GM23338 (cell line): ENCODE data around the gene ZSCAN21. TPM values are rescaled to one million over a fixed set of nuclear protein-coding genes. Genes with fewer than 3 reads are reported as not detected.

ENCODE experiments used
- ATAC-seq: fragments of 200-7000 bp; cut with Tn5 transposase; 3 replicates; pipeline ENCODE4 v1.9.1; 2020
- DNase-seq: peaks from one replicate; pipeline ENCODE4 v3.0.0-alpha.2; 2015; ENCODE audit warnings: low spot score
- H2AFZ ChIP-seq: fragments of 200-600 bp; sonication (generic); 2 replicates; pipeline ENCODE4 v1.8.0; 2016; ENCODE audit warnings: antibody characterized with exemption, mild to moderate bottlenecking, moderate library complexity
- H3F3A ChIP-seq: fragments of 200-600 bp; sonication (generic); replicated peaks from 2 replicates; pipeline ENCODE4 v1.8.0; 2017; ENCODE audit warnings: antibody characterized with exemption, mixed run types, low read depth
- H3K27ac ChIP-seq: fragments of 200-600 bp; sonication (generic); 2 replicates; pipeline ENCODE4 v1.6.1; 2016; ENCODE audit warnings: low read depth
- H3K27me3 ChIP-seq: fragments of 200-600 bp; sonication (generic); 2 replicates; pipeline ENCODE4 v1.8.0; 2016; ENCODE audit warnings: mild to moderate bottlenecking, mixed run types, moderate library complexity; ENCODE audit not compliant: insufficient read depth
- H3K36me3 ChIP-seq: fragments of 200-600 bp; sonication (generic); 2 replicates; pipeline ENCODE4 v1.8.0; 2016; ENCODE audit warnings: mild to moderate bottlenecking; ENCODE audit not compliant: insufficient read depth
- H3K4me1 ChIP-seq: fragments of 200-600 bp; sonication (generic); 2 replicates; pipeline ENCODE4 v1.8.0; 2016; ENCODE audit warnings: mild to moderate bottlenecking, moderate library complexity; ENCODE audit not compliant: insufficient read depth
- H3K4me2 ChIP-seq: fragments of 200-600 bp; sonication (generic); 2 replicates; pipeline ENCODE4 v1.7.1; 2017; ENCODE audit warnings: mixed run types
- H3K4me3 ChIP-seq: fragments of 200-600 bp; sonication (generic); 2 replicates; pipeline ENCODE4 v1.6.1; 2016; ENCODE audit warnings: mixed run types
- H3K79me2 ChIP-seq: fragments of 200-600 bp; sonication (generic); replicated peaks from 2 replicates; pipeline ENCODE4 v1.8.0; 2017; ENCODE audit warnings: mild to moderate bottlenecking; ENCODE audit not compliant: insufficient read depth
- H3K9me2 ChIP-seq: fragments of 200-600 bp; sonication (generic); 2 replicates; pipeline ENCODE4 v1.8.0; 2017; ENCODE audit not compliant: insufficient read depth
- H4K20me1 ChIP-seq: fragments of 200-600 bp; sonication (generic); replicated peaks from 2 replicates; pipeline ENCODE4 v1.8.0; 2017; ENCODE audit warnings: mild to moderate bottlenecking; ENCODE audit not compliant: insufficient read depth
- H3K27ac Mint-ChIP-seq: 2 replicates; pipeline ENCODE4 v1.8.0; 2020; ENCODE audit warnings: inconsistent platforms, mild to moderate bottlenecking, moderate library complexity, mixed read lengths
- H3K27me3 Mint-ChIP-seq: 3 replicates; pipeline ENCODE4 v1.8.0; 2022; ENCODE audit warnings: low read depth, mild to moderate bottlenecking, moderate library complexity, mixed read lengths, inconsistent platforms; ENCODE audit not compliant: insufficient read depth, poor library complexity
- H3K36me3 Mint-ChIP-seq: 3 replicates; pipeline ENCODE4 v1.8.0; 2021; ENCODE audit warnings: low read depth, mild to moderate bottlenecking, inconsistent platforms, moderate library complexity, mixed read lengths
- H3K4me1 Mint-ChIP-seq: 3 replicates; pipeline ENCODE4 v1.8.0; 2020; ENCODE audit warnings: mild to moderate bottlenecking, inconsistent platforms, mixed read lengths
- H3K4me3 Mint-ChIP-seq: 3 replicates; pipeline ENCODE4 v1.8.0; 2021; ENCODE audit warnings: moderate library complexity, mild to moderate bottlenecking, inconsistent platforms, mixed read lengths
- H3K9me3 Mint-ChIP-seq: 3 replicates; pipeline ENCODE4 v1.8.0; 2020; ENCODE audit warnings: moderate library complexity, mild to moderate bottlenecking, inconsistent platforms, mixed read lengths
- CREB1 ChIP-seq: fragments of 250-450 bp; sonication (Bioruptor Pico); IDR thresholded peaks from 2 replicates; pipeline ENCODE4 v1.5.0; 2020; ENCODE audit warnings: low read depth, mild to moderate bottlenecking, moderate library complexity
- CTCF ChIP-seq, 2 experiments: fragments of 200-600 bp in 1 of 2; sonication (generic) in 1 of 2; conservative IDR thresholded peaks; 2 replicates each; pipeline versions ENCODE4 v1.5.1 to v1.6.1; 2016 to 2017; ENCODE audit warnings: antibody characterized with exemption in 2 of 2, low read depth in 2 of 2, mild to moderate bottlenecking in 2 of 2, moderate library complexity in 1 of 2
- EZH2 ChIP-seq: fragments of 200-600 bp; sonication (generic); IDR thresholded peaks from one replicate; pipeline ENCODE4 v1.8.0; 2017; ENCODE audit warnings: antibody characterized with exemption, mild to moderate bottlenecking, low read depth; ENCODE audit not compliant: unreplicated experiment
- EZH2phosphoT487 ChIP-seq: fragments of 200-600 bp; sonication (generic); IDR thresholded peaks from one replicate; pipeline ENCODE4 v1.8.1; 2018; ENCODE audit warnings: antibody characterized with exemption; ENCODE audit not compliant: unreplicated experiment
- JUNB ChIP-seq: IDR thresholded peaks from one replicate; pipeline ENCODE4 v1.6.1; 2016; ENCODE audit warnings: antibody characterized with exemption; ENCODE audit not compliant: unreplicated experiment
- NANOG ChIP-seq: IDR thresholded peaks from 2 replicates; pipeline ENCODE4 v1.6.1; 2016; ENCODE audit warnings: antibody characterized with exemption, borderline replicate concordance
- POLR2AphosphoS5 ChIP-seq: IDR thresholded peaks from 2 replicates; pipeline ENCODE4 v1.6.1; 2016; ENCODE audit warnings: antibody characterized with exemption, low read depth
- STAT1 ChIP-seq: IDR thresholded peaks from one replicate; pipeline ENCODE4 v1.6.1; 2016; ENCODE audit warnings: antibody characterized with exemption; ENCODE audit not compliant: unreplicated experiment
- ZNF114 ChIP-seq: fragments of 250-450 bp; sonication (Bioruptor Pico); IDR thresholded peaks from 2 replicates; pipeline ENCODE4 v1.5.0; 2020; ENCODE audit warnings: mild to moderate bottlenecking, moderate library complexity
- ZNF331 ChIP-seq: fragments of 250-450 bp; sonication (Bioruptor Pico); IDR thresholded peaks from 2 replicates; pipeline ENCODE4 v1.5.0; 2020; ENCODE audit warnings: low read depth, mild to moderate bottlenecking, moderate library complexity
- ZNF462 ChIP-seq: fragments of 250-450 bp; sonication (Bioruptor Pico); IDR thresholded peaks from 2 replicates; pipeline ENCODE4 v1.5.0; 2020; ENCODE audit warnings: mild to moderate bottlenecking, moderate library complexity
- polyA plus RNA-seq: library from polyadenylated mRNA; unstranded; fragments of >200 nt; fragmentation: Nextera tagmentation; extraction: Ambion mirVana; gene quantifications from 2 replicates; pipeline ENCODE4 v1.2.1, GENCODE V29; 2016
- total RNA-seq: library from RNA; depleted of rRNA; stranded (reverse); fragments of >200 nt; shearing (Covaris generic); gene quantifications from 2 replicates; pipeline ENCODE4 v1.2.3, GENCODE V29; 2014
- TF ChIP-seq, protein P1 (sequence below): IDR thresholded peaks from 2 replicates; pipeline ENCODE4 v1.6.1; 2016; ENCODE audit warnings: antibody characterized with exemption
- TF ChIP-seq, protein P2 (sequence below): IDR thresholded peaks from one replicate; pipeline ENCODE4 v1.6.1; 2018; ENCODE audit warnings: antibody characterized with exemption; ENCODE audit not compliant: unreplicated experiment

ZSCAN21 gene
- total and polyA plus RNA-seq, 2 experiments from 2014 or later: 15.7 to 21.8 TPM

- Histone ChIP-seq H3K4me2 (peak overlapping the region; percentile 98; the same call in 1 of the 2 replicates), H3K9me2 (peaks cover 10% of the 10 kb centered on the region), H3K79me2 (peaks cover 28% of the 10 kb centered on the region), H3K36me3 (no peaks in the 10 kb centered on the region), H3K27me3 (no peaks in the 10 kb centered on the region), H3F3A (peaks cover 13% of the 10 kb centered on the region; the same call in 1 of the 2 replicates), H3K4me1 (peaks cover 2% of the 10 kb centered on the region; the same call in 1 of the 2 replicates), H4K20me1 (no peaks in the 10 kb centered on the region), H3K27ac (no peak overlapping the region), H3K4me3 (peak overlapping the region; percentile 89; the same call in 1 of the 2 replicates), H2AFZ (peak overlapping the region; percentile 100; the same call in 1 of the 2 replicates)
- ATAC-seq: no peak
- H3K9me3 Mint-ChIP-seq: peaks cover 3% of the 10 kb centered on the region; the same call in 2 of the 3 replicates
- peaks cover 12% of the 10 kb centered on the region for H3K36me3 Mint-ChIP-seq
- peaks cover 8% of the 10 kb centered on the region for H3K4me1 Mint-ChIP-seq
- H3K27ac Mint-ChIP-seq: no peak overlapping the region
- peak overlapping the region; percentile 5; the same call in 1 of the 3 replicates for H3K4me3 Mint-ChIP-seq
- no peak for TF ChIP-seq NANOG
- no peak for TF ChIP-seq CTCF (conservative IDR thresholded peaks at IDR 0.05; ENCODE audit: low read depth in 2 of 2)
- TF ChIP-seq EZH2phosphoT487: no peak
- TF ChIP-seq EZH2: no peak
- TF ChIP-seq, protein P1, sequence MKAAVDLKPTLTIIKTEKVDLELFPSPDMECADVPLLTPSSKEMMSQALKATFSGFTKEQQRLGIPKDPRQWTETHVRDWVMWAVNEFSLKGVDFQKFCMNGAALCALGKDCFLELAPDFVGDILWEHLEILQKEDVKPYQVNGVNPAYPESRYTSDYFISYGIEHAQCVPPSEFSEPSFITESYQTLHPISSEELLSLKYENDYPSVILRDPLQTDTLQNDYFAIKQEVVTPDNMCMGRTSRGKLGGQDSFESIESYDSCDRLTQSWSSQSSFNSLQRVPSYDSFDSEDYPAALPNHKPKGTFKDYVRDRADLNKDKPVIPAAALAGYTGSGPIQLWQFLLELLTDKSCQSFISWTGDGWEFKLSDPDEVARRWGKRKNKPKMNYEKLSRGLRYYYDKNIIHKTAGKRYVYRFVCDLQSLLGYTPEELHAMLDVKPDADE: no peak
- no peak for TF ChIP-seq STAT1
- TF ChIP-seq, protein P2, sequence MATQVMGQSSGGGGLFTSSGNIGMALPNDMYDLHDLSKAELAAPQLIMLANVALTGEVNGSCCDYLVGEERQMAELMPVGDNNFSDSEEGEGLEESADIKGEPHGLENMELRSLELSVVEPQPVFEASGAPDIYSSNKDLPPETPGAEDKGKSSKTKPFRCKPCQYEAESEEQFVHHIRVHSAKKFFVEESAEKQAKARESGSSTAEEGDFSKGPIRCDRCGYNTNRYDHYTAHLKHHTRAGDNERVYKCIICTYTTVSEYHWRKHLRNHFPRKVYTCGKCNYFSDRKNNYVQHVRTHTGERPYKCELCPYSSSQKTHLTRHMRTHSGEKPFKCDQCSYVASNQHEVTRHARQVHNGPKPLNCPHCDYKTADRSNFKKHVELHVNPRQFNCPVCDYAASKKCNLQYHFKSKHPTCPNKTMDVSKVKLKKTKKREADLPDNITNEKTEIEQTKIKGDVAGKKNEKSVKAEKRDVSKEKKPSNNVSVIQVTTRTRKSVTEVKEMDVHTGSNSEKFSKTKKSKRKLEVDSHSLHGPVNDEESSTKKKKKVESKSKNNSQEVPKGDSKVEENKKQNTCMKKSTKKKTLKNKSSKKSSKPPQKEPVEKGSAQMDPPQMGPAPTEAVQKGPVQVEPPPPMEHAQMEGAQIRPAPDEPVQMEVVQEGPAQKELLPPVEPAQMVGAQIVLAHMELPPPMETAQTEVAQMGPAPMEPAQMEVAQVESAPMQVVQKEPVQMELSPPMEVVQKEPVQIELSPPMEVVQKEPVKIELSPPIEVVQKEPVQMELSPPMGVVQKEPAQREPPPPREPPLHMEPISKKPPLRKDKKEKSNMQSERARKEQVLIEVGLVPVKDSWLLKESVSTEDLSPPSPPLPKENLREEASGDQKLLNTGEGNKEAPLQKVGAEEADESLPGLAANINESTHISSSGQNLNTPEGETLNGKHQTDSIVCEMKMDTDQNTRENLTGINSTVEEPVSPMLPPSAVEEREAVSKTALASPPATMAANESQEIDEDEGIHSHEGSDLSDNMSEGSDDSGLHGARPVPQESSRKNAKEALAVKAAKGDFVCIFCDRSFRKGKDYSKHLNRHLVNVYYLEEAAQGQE: no peak
- TF ChIP-seq CREB1 (CRISPR knock-in tag): no peak
- no peak for TF ChIP-seq POLR2AphosphoS5
- TF ChIP-seq ZNF462 (CRISPR knock-in tag): no peak
- TF ChIP-seq ZNF331: no peak
- TF ChIP-seq JUNB: no peak
- TF ChIP-seq ZNF114: no peak
- DNase-seq: no peak
- peaks cover 15% of the 10 kb centered on the region for H3K27me3 Mint-ChIP-seq
Measured at GRCh38 chr7:100048680-100049079, 894 bp upstream of the ZSCAN21 start.
